Fibroblast of lung (primary cell): ENCODE results near the gene CABP4. TPM values are rescaled to one million over a fixed set of nuclear protein-coding genes. Genes with fewer than 3 reads are reported as not detected.

Experiments
- DNase-seq, 2 donors: peaks; one replicate each; pipeline versions ENCODE4 v3.0.0 to v3.0.0-alpha.2; 2010; ENCODE audit warnings: low read depth in 2 of 2
- H2AFZ ChIP-seq: 2 replicates; pipeline ENCODE4 v1.5.1; 2012; ENCODE audit warnings: low read length, control low read depth, inconsistent platforms
- H3K27ac ChIP-seq: 2 replicates; pipeline ENCODE4 v1.5.1; 2011; ENCODE audit warnings: low read length, control low read depth; ENCODE audit not compliant: insufficient read depth
- H3K27me3 ChIP-seq: 2 replicates; pipeline ENCODE4 v1.5.1; 2011; ENCODE audit warnings: mild to moderate bottlenecking, low read length; ENCODE audit not compliant: control insufficient read depth, insufficient read depth
- H3K36me3 ChIP-seq: 2 replicates; pipeline ENCODE4 v1.5.1; 2011; ENCODE audit warnings: low read length; ENCODE audit not compliant: control insufficient read depth, insufficient read depth
- H3K4me1 ChIP-seq: 2 replicates; pipeline ENCODE4 v1.5.1; 2011; ENCODE audit warnings: low read length; ENCODE audit not compliant: control insufficient read depth, insufficient read depth; ENCODE audit errors: extremely low read depth
- H3K4me2 ChIP-seq: 2 replicates; pipeline ENCODE4 v1.5.1; 2011; ENCODE audit warnings: low read length, control low read depth; ENCODE audit not compliant: insufficient read depth; ENCODE audit errors: extremely low read depth
- H3K4me3 ChIP-seq, 4 experiments: fragments of 200-600 bp in 1 of 4; sonication (generic) in 1 of 4; replicated peaks in 1 of 4; 2 replicates each; pipeline ENCODE4 v1.5.1; 2011 to 2016; ENCODE audit warnings: low read length in 4 of 4, low read depth in 3 of 4, mild to moderate bottlenecking in 3 of 4, control low read depth in 2 of 4, inconsistent platforms in 1 of 4, mixed read lengths in 1 of 4; ENCODE audit not compliant: insufficient read depth in 1 of 4; ENCODE audit errors: control extremely low read depth in 1 of 4
- H3K79me2 ChIP-seq: 2 replicates; pipeline ENCODE4 v1.5.1; 2012; ENCODE audit warnings: mild to moderate bottlenecking, low read length, inconsistent platforms; ENCODE audit not compliant: control insufficient read depth, insufficient read depth
- H3K9ac ChIP-seq: 2 replicates; pipeline ENCODE4 v1.5.1; 2011; ENCODE audit warnings: mild to moderate bottlenecking, low read length, control low read depth; ENCODE audit not compliant: insufficient read depth
- H3K9me3 ChIP-seq: 2 replicates; pipeline ENCODE4 v1.5.1; 2012; ENCODE audit warnings: low read depth, low read length; ENCODE audit not compliant: control insufficient read depth, insufficient read depth
- H4K20me1 ChIP-seq: 2 replicates; pipeline ENCODE4 v1.5.1; 2011; ENCODE audit warnings: low read length; ENCODE audit not compliant: control insufficient read depth, insufficient read depth; ENCODE audit errors: extremely low read depth
- CTCF ChIP-seq, 2 donors: IDR thresholded peaks in 1 of 2; conservative IDR thresholded peaks in 1 of 2; 1 replicate in 1 of 2; 2 replicates in 1 of 2; pipeline ENCODE4 v1.5.1; 2011 to 2012; ENCODE audit warnings: low read length in 2 of 2, control low read depth in 1 of 2, inconsistent platforms in 1 of 2, low read depth in 1 of 2, mild to moderate bottlenecking in 1 of 2
- EZH2 ChIP-seq: IDR thresholded peaks from 2 replicates; pipeline ENCODE4 v1.5.1; 2012; ENCODE audit warnings: low read length, control low read depth, mild to moderate bottlenecking; ENCODE audit errors: missing control alignments
- polyA plus RNA-seq, 2 donors: library from polyadenylated mRNA; depleted of rRNA in 1 of 2; stranded (reverse) in 1 of 2; unstranded in 1 of 2; fragments of >200 nt; gene quantifications; 2 replicates each; pipeline ENCODE4 v1.2.1, GENCODE V29; 2011 to 2012; ENCODE audit warnings: missing spikeins in 1 of 2
- total RNA-seq: library from RNA; depleted of rRNA; stranded (reverse); fragments of >200 nt; gene quantifications from 2 replicates; pipeline ENCODE4 v1.2.1, GENCODE V29; 2014

CABP4 gene
- total and polyA plus RNA-seq, 2 donors (not counting 1 experiment from before 2014, with no cell fraction given): not detected

GRCh38 chr11:67493548-67494370 is 38.6 kb downstream of the CABP4 start:
- no peak overlapping the region for H3K4me2 ChIP-seq
- H3K27me3 ChIP-seq: no peaks in the 10 kb centered on the region
- TF ChIP-seq EZH2: no peak
- no peak for TF ChIP-seq CTCF (conservative IDR thresholded peaks at IDR 0.05 in 1 of 2, IDR thresholded peaks at IDR 0.05 in 1 of 2; ENCODE audit: low read depth in 1 of 2, low read length in 2 of 2)
- H3K9me3 ChIP-seq: no peaks in the 10 kb centered on the region
- no peak overlapping the region for H3K27ac ChIP-seq
- H3K9ac ChIP-seq: no peak overlapping the region
- no peaks in the 10 kb centered on the region for H3K79me2 ChIP-seq
- no peak overlapping the region for H2AFZ ChIP-seq
- H4K20me1 ChIP-seq: no peaks in the 10 kb centered on the region
- H3K4me1 ChIP-seq: no peaks in the 10 kb centered on the region
- peaks cover 9% of the 10 kb centered on the region for H3K36me3 ChIP-seq
- H3K4me3 ChIP-seq: no peak overlapping the region
- no peak for DNase-seq

DNA sequence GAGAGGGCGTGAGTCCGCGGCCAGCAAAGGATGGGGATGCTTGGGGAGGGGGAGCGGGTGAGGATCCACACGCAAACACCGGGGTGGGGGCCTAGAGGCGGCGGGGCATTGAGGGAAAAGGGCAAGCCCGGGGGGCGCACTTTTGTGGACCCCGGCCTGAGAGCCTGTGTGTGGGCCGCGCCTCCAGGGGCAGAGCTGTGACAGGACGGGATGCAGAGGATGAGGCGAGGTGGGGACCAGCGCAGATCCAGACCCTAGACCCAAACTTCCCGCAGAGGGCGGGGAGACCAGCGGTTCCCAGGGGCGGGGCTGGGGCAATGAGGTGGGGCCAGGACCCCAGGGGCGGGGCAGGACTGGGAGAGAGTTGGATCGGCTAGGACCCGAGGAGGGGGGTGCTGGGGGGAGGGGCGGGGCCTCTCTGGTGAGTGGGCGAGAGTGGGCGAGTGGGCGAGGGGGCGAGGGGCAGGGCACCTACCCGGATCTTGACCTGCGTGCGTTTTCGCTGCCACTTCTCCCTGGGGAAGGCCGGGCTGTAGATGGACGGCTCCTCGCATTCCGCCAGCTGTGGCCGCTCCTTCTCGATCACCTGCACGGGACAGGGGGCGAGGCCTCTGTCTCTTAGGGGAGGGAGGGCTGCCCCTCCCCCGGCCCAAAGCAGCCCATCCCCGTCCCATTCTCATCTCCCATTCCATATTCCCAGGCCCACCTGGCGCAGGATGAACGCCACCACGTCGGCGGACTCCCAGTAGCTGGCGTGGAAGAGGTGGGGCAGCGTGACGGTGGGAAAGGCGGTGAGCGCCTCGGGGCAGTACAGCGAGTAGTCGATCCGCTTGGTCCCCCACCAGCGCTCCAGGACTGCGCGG is 39.4 kb downstream of the CABP4 start:
- Histone ChIP-seq H3K9me3 (no peaks in the 10 kb centered on the region), H3K9ac (no peak overlapping the region), H2AFZ (no peak overlapping the region), H3K27ac (no peak overlapping the region), H3K79me2 (no peaks in the 10 kb centered on the region), H3K4me3 (no peak overlapping the region), H3K4me2 (no peak overlapping the region), H3K27me3 (no peaks in the 10 kb centered on the region), H3K4me1 (no peaks in the 10 kb centered on the region), H3K36me3 (peaks cover 9% of the 10 kb centered on the region), H4K20me1 (no peaks in the 10 kb centered on the region)
- no peak for DNase-seq
- TF ChIP-seq EZH2 (no peak), CTCF (conservative IDR thresholded peaks at IDR 0.05 in 1 of 2, IDR thresholded peaks at IDR 0.05 in 1 of 2; ENCODE audit: low read depth in 1 of 2, low read length in 2 of 2) (no peak)

GRCh38 chr11:67495234-67496005 is 40.3 kb downstream of the CABP4 start:
- DNase-seq: no peak
- Histone ChIP-seq H3K27ac (no peak overlapping the region), H3K4me2 (no peak overlapping the region), H3K9me3 (no peaks in the 10 kb centered on the region), H3K36me3 (peaks cover 9% of the 10 kb centered on the region), H3K27me3 (no peaks in the 10 kb centered on the region), H4K20me1 (no peaks in the 10 kb centered on the region), H3K79me2 (no peaks in the 10 kb centered on the region), H3K4me1 (no peaks in the 10 kb centered on the region), H2AFZ (no peak overlapping the region), H3K4me3 (no peak overlapping the region), H3K9ac (no peak overlapping the region)
- no peak for TF ChIP-seq CTCF (conservative IDR thresholded peaks at IDR 0.05 in 1 of 2, IDR thresholded peaks at IDR 0.05 in 1 of 2; ENCODE audit: low read depth in 1 of 2, low read length in 2 of 2)
- TF ChIP-seq EZH2: no peak
